IPS-18c (cell line): ENCODE measurements around the gene CDH23.

ENCODE experiments used
- H3K4me3 ChIP-seq: 2 replicates; pipeline ENCODE4 v1.7.0; 2013; ENCODE audit warnings: low read depth, mild to moderate bottlenecking, low read length, moderate library complexity; ENCODE audit not compliant: insufficient read depth
- H3K9me3 ChIP-seq: one replicate; pipeline ENCODE4 v1.6.1; 2013; ENCODE audit warnings: mild to moderate bottlenecking, low read length, moderate library complexity; ENCODE audit not compliant: control insufficient read depth, insufficient read depth

The CDH23 gene

DNA sequence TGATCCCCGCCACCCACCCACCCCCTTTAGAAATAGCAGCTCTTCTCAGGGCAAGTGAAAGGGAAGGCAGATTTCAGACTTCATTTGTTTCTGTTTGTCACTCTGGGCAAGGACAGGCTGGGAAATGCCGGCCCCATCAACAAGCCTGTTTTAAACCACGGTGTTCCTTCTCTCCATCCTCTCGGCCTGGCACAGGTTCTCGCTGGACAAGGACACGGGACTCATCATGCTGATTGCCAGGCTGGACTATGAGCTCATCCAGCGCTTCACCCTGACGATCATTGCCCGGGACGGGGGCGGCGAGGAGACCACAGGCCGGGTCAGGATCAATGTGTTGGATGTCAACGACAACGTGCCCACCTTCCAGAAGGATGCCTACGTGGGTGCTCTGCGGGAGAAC lies 280.5 kb downstream of the CDH23 start:
- Histone ChIP-seq H3K9me3 (no peaks in the 10 kb centered on the region), H3K4me3 (no peak overlapping the region)

DNA sequence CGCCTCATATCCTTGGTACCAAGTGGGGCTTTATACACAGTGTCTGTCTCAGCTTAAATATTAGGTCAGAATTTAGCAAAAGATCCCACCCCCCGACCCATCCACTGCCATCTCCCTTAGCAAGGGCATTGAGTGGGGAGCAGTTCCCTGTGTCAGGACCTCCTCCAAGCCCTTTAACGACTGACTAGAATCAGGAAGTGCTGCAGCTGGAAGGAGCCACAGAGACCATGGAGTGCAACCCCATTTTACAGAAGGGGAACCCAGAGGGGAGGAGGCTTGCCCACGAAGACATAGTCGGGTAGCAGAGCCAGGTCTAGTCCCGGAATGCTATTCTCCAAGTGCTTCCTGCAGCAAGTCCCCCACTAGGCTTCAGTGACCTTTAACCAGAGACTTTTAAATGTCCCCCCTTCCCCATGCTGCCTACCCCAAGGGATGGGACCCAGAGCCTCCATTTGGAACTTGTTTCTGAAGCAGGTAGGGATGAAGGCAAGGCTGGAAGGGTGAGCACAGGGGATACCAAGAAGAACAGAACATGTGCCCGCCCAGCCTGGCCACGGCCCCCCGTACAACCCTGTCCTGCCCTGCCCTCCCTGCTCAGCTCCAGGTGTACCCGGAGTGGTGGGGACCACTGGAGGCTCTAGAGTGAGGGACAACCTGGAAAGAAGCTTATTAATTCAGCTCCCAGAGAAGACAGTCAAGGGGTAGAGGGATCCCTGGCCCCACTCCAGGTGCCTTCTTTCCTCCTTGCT lies 281.5 kb downstream of the CDH23 start:
- no peak overlapping the region for H3K4me3 ChIP-seq
- H3K9me3 ChIP-seq, result no peaks in the 10 kb centered on the region

DNA sequence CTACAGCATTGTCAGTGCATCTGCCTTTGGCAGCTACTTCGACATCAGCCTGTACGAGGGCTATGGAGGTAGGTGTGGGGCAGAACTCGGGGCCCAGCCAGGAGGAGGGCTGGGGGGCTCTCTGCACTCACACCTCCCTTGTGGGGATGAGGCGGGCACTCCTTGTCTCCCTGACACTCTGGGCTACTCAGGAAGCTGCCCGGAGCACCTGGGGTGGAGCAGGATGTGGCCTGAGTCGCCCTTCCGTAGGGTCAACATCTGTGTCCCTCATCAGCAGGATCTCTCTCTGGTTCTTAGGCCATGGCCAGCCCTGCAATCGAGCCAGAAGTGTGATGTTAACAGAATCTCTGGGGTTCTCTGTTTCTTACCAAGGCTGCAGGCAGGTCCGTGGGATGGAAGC lies 282.7 kb downstream of the CDH23 start:
- no peaks in the 10 kb centered on the region for H3K9me3 ChIP-seq
- H3K4me3 ChIP-seq, result no peak overlapping the region

DNA sequence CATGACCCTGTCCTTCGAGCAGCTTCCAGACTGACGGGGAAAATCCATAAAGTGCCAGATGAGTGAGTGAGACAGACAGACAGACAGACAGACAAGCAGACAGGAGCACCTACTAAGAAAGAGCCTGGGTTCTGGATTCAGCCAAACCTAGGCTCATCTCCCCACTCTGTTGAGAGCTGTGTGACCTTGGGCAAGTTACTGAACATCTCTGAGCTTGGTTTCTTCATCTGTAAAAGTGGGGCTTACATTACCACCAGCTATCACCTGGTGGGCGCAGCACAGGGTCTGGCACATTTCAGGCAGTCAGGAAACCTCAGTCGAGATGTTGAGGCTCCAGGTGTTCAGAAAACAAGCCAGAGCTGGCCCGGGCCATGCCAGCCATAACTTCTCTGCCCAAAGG lies 285.3 kb downstream of the CDH23 start:
- H3K4me3 ChIP-seq, result no peak overlapping the region
- no peaks in the 10 kb centered on the region for H3K9me3 ChIP-seq

DNA sequence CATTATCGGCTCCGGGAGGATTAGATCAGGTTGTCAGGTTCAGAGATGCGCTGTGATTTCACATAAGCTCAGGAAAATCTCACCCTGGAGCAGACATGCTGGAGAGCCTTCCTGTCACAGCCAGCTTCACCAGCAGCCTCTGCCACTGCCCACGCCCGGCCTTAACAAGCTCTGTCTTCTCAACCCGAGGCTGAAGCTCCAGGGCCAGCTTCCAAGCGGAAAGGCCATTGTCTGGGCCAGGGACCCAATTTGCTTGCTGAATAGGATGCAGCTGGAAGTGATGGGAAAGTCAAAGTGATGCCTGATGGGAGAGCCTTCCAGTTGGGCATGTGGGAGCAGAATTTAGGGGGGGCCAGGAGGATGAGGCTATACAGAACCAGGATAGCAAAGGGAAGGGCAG lies 286.6 kb downstream of the CDH23 start:
- Histone ChIP-seq H3K9me3 (no peaks in the 10 kb centered on the region), H3K4me3 (no peak overlapping the region)

DNA sequence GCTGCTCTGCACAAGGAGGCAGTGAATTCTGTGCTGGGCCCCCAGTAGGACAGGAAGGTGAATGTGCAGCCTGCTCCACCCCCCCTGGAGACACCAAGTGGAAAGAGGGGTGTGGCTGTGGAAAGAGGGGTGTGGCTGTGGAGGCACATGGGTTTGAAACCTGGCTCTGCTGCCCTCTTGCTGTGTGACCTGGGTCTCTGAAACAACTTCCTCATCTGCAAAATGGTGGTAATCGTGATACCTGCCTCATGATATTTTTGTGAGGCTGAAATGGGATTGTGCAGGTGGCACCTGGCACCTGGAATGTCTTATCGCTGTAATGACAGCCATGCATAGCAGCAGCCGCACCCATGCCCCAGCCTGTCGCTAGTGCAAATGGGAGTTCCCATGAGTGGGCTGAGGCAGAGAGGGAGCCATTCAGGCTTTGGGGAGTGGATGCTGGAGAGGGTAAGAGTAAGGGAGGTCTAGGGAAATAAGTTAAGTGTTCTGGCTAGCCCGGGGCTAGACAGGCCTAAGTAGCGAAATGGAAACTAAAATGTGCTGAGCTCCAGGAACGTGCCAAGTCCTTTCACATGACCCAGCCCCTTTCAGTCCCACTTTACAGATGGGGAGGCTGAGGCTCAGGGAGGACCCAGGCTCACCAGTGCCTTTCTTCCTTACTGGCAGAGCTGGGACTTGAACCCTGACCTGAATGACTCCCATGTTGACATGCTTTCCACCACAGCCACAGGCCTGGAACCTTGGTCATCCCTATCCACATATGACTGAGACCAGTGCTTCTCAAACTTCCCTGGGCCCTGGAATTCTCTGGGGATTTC lies 287.8 kb downstream of the CDH23 start:
- no peak overlapping the region for H3K4me3 ChIP-seq
- no peaks in the 10 kb centered on the region for H3K9me3 ChIP-seq

DNA sequence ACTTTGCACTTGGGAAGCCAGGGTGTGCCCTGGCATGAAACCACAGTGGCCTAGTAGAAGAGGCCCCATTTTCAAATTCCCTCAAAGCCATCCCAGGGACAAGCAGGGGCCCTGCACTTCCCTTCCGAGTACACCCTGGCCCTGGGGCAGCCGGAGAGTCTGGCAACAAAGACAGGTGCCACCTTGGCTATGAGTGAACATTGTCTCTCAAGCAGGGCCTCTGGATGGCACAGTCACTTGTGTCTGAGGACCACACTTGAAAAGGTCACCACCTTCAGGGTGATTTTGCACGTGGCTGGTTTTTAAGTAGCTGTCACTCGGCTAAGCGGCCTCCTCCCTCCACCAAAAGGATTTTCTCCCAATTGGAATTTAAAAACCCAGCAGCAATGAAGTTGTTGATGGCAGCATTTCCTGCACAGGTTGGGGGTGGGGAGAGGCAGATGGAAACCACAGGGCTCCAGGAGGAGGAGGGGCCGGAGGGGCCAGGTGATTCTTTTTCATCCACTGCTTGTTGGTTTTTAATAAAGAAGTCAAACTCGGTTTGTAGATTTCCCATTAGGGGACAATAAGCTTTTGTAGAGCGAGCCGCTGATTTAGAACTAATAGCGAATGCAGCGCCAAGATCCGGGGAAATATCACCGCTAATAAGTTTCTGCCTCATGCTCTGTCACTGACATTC lies 289.0 kb downstream of the CDH23 start:
- no peak overlapping the region for H3K4me3 ChIP-seq
- H3K9me3 ChIP-seq, result no peaks in the 10 kb centered on the region

DNA sequence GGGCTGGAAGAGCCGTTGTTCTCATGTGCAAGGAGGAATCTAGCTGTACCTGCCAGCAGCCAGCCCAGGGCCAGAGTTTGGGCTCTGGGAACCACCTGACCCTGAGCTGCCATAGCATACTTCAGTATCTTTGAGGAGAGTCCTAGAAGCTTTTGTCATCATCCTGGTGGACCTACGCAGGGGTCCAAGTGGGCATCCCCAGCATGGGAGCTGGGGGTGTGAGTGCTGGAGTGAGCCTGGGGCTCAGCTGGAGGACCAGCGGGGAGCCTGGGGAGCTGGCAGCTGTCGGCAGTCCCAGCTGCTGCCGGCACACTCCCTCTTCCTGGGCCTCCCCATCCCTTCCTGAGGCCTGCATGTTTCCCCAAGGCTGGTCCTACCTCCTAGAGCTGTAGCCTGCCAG lies 290.4 kb downstream of the CDH23 start:
- Histone ChIP-seq H3K9me3 (no peaks in the 10 kb centered on the region), H3K4me3 (no peak overlapping the region)

DNA sequence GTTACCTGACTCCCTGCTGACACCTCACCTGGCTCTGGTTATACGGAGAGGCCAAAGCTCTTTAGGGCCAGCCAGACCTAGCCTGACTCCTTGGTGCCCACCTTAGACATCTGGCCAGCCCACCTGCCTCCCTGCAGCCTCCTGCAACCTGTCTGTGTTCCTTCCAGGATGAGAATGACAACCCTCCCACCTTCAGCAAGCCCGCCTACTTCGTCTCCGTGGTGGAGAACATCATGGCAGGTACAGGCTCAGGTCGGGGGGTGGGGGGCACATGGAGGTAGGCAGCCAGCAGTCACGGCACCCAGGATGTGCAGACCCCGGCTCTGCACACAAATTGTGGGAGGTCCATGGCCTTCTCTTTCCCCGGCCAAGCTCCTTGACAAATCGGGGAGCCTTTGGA lies 290.8 kb downstream of the CDH23 start:
- H3K9me3 ChIP-seq, result no peaks in the 10 kb centered on the region
- H3K4me3 ChIP-seq, result no peak overlapping the region

DNA sequence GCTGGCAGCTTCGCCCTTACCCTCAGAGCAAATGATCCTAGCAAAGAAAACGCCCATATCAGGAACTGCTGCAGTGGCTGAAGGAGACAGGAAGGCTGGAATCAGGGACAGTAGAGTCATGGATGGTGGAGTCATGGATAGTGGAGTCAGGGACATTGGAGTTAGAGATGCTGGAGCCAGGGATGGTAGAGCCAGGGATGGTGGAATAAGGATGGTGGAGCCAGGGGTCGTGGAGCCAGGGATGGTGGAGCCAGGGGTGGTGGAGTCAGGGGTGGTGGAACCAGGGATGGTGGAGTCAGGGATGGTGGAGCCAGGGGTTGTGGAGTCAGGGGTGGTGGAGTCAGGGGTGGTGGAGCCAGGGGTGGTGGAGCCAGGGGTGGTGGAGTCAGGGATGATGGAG lies 291.5 kb downstream of the CDH23 start:
- Histone ChIP-seq H3K9me3 (no peaks in the 10 kb centered on the region), H3K4me3 (no peak overlapping the region)

DNA sequence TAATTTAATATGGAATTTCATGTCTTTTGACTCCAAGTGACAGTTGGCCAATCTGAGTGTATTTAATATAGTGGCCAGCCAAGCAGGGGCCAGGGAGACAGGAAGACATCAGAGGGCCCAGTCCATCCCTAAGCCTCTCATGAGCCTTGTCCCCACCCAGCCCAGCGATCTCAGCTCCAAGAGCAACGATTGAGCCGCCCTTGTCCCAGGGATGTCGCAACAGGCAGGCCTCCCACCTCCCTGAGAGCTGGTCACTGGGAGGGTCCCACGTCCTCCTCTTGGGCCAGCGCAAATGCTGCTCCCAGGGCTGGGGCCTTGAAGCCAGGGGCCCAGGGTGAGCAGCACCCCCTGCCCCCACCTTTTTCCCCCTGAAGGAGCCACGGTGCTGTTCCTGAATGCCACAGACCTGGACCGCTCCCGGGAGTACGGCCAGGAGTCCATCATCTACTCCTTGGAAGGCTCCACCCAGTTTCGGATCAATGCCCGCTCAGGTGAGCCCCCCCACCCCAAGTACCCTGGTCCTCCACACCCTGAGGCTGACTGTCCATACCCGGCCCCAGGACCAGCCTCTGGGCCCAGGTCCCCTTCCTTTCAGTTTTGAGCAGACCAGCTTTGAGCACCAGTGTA lies 293.5 kb downstream of the CDH23 start:
- Histone ChIP-seq H3K4me3 (no peak overlapping the region), H3K9me3 (no peaks in the 10 kb centered on the region)

DNA sequence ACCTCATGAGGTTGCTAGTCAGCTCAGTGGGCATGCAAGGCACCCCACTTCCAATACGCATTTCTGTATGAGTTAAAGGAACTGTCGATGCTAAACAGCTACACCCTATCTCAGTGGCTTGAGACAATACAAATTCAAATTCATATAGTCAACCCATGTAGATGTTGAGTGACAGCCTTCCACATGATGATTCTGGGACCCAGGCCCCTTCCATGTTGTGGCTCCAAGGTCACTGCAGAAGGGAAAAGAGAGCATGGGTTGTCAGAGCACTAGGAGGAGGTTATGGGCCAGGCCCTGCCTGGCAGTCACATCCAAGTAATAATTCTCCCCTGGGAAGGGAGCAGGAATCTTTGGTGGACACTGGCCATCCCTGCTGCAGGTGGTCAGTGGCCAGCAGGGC lies 294.7 kb downstream of the CDH23 start:
- H3K9me3 ChIP-seq, result no peaks in the 10 kb centered on the region
- no peak overlapping the region for H3K4me3 ChIP-seq

DNA sequence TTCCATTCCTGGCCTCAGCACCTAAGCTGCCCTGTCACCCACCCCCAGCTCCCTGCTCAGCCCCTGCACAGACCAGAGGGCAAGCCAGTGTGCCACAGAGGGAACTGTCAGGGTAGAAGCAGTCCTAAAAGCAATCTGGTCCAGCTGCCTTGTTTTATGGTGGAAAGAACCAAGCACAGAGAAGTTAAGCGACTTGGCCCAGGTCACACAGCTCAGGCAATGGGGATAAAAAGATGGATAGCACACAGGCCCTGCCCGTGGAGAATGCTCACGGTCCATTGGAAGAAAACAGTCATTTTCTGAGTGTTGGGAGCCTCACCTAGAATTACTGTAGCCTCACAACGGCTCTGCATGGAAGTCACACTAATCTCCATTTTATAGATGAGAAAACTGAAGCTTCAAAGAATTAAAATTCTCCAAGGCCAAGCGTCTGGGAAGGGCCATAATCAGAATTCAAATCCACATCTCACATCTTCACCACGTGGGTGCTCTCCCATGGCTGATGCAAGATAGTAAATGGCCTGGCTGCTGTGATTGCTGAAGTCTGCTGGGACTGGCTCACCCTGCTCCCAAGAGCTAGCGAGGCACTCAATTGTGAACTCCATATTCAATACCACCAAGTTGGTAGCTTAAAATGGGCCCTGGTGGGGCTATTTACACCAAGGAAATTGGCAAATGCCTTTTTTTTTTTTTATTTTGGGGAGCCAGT lies 296.0 kb downstream of the CDH23 start:
- Histone ChIP-seq H3K9me3 (no peaks in the 10 kb centered on the region), H3K4me3 (no peak overlapping the region)

DNA sequence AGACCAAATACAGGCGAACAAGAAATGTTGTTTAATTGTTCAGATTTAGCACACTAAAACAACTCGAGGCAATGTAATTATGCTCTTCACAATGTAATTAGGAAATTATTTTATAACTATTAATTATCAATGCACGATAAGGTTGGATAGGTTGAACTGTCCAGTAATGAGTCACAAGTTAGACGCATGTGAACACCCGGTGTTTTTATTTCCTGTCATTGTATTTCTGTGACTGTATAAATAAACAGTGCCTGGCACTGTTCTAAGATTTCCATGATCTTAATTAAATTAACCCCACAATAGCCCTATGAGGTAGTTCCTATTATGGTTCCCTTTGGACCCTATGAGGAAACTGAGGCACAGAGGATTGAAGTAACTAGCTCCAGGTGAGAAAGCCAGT lies 296.7 kb downstream of the CDH23 start:
- Histone ChIP-seq H3K4me3 (no peak overlapping the region), H3K9me3 (no peaks in the 10 kb centered on the region)

DNA sequence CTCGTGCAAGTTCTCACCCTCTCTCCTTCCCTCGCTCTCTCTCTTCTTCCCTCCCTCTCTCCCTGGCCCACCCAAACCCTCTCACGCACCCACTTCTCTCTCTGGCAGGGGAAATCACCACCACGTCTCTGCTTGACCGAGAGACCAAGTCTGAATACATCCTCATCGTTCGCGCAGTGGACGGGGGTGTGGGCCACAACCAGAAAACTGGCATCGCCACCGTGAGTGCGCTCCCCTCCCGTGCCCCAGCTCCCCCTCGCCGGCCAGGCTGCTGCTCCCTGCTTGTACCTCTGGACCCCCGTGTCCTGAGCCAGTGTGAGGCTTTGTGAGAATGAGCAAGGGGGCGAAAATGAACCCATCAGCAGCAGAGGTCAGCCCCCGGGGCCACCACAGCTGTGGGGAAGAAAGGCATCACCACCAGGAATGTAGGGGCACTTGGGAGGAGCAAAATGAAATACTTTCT lies 297.4 kb downstream of the CDH23 start:
- no peak overlapping the region for H3K4me3 ChIP-seq
- H3K9me3 ChIP-seq, result no peaks in the 10 kb centered on the region

DNA sequence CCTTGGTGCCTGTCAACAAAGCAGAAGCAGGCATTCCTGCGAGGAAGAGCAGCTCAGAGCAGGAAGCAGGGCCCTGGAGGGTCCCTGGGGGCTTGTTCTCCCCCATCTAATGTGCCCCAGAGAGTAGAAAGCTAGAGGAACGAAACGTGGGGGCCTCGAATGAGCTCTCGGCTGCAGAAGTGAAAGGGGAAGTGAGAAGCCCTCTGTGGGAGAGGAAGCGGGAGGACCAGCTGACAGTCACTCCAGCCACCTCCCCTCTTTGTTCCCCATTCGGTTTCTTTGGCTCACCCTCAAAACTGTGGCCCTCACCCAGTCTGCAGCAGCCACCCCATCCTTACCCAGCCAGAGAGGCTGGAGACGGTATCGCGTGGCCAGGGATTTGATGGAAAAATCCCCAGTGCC lies 297.8 kb downstream of the CDH23 start:
- no peaks in the 10 kb centered on the region for H3K9me3 ChIP-seq

More for the DNA sequence above, 297.8 kb downstream of the CDH23 start:
- no peak overlapping the region for H3K4me3 ChIP-seq
